GM19023 (cell line): Measurements from ENCODE around the gene CCNE1.

Experiments used
- ATAC-seq: cut with Tn5 transposase; IDR thresholded peaks from one replicate; pipeline ENCODE4 v1.9.1; 2021; ENCODE audit warnings: mild to moderate bottlenecking, moderate library complexity; ENCODE audit not compliant: unreplicated experiment

CCNE1 gene

GRCh38 chr19:29811125-29812079, at the start of gene CCNE1:
TSS of gene CCNE1 (plus strand) at chr19:29811991. CDS start at chr19:29812556, 565 bp downstream.
- ATAC-seq: peak; percentile 77

DNA sequence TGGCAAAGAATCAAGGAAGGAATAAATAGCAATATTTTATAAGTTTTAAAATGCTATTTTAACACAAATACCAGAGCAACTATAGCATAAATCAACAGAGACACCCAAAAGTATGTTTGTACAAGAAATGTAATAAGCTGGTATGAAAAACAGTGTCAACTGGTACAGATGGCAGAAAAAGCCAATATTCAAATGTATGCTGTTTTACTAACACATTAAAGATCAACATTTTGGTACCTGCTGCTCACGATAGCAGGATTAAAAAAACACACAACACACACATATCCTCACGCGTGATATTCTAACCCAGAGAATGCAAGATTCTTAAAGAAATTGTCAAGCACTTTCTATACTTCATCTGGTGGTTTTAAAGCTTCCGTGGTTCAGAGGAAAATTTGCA, 48.6 kb upstream of the CCNE1 start:
- no peak for ATAC-seq

GRCh38 chr19:29764361-29764760, 47.4 kb upstream of the CCNE1 start:
- ATAC-seq: no peak

- no peak for ATAC-seq
Measured at GRCh38 chr19:29766100-29766499, 45.7 kb upstream of the CCNE1 start.

GRCh38 chr19:29767039-29767735, 44.6 kb upstream of the CCNE1 start:
- ATAC-seq: no peak

- ATAC-seq: no peak
Measured at GRCh38 chr19:29768166-29768565, 43.6 kb upstream of the CCNE1 start.

GRCh38 chr19:29769997-29770396, 41.8 kb upstream of the CCNE1 start:
- ATAC-seq: no peak

- ATAC-seq: no peak
Measured at GRCh38 chr19:29770648-29771047, 41.1 kb upstream of the CCNE1 start.

DNA sequence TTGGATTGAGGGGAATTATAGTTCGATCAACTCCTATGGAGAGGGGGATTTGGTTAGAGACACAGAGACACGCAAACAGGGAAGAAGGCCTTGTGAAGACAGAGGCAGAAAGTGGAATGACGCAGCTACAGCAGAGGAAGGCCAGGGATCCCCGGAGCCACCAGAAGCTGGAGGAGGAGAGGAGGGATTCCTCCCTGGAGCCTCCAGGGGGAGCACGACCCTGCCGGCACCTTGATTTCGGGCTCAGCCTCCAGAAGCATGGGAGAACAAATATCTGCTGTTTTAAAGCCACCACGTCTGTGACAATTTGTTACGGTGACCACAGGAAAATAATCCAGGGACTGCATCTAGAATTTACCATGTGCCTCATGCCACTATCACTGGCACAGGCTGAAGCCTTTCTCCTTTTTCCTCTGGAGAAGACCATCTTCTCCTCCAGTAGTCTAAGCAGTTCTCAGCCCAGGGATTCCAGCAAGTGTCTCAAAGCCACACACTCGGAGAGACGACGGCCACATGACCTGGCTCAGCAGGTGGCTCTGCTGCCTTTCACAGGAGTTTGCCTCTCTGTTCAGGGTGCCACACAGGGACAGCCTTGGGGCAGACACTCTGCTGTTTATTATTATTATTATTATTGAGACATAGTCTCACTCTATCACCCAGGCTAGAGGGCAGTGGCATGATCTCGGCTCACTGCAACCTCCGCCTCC, 39.9 kb upstream of the CCNE1 start:
- no peak for ATAC-seq

- ATAC-seq: no peak
Measured at GRCh38 chr19:29772696-29773095, 39.1 kb upstream of the CCNE1 start.

DNA sequence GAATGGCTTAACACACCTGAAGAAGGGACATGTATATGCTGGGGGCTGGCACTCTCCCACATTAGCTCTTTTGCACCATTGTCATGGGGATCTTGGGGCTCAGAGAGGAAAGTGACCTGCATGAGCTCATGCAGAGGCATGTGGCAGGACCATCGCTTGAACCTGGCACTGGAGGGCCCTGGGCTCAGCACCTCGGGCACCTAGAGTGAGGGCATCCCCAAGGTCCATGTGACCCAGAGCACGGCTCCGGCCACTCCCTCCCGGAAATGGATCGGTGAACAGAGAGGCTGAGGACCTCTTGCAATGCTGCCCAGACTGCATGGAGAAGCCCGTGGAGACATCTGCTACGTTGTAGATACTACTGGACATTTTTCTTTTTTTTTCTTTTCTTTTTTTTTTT, 38.6 kb upstream of the CCNE1 start:
- no peak for ATAC-seq

DNA sequence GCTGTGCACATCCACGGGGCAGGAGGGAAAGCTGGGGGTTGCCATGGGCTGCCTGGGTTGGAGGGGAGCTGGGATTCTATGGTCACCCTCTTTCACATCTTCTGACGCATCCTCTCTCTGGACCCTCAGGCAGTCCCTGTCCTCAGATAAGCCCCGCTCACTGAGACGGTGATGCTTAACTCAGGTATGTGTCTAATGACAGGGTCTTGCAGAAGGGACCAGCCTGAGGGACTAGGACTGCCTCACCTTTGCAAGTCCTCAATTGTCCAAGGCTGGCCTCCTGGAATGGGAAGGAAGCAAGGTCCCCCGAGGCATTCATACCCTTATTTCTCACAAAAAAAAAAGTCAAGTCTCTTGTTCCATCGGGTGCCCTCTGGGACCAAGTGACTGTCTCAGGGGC, 37.7 kb upstream of the CCNE1 start:
- ATAC-seq: no peak

- ATAC-seq: no peak
Measured at GRCh38 chr19:29777781-29778309, 33.9 kb upstream of the CCNE1 start.

DNA sequence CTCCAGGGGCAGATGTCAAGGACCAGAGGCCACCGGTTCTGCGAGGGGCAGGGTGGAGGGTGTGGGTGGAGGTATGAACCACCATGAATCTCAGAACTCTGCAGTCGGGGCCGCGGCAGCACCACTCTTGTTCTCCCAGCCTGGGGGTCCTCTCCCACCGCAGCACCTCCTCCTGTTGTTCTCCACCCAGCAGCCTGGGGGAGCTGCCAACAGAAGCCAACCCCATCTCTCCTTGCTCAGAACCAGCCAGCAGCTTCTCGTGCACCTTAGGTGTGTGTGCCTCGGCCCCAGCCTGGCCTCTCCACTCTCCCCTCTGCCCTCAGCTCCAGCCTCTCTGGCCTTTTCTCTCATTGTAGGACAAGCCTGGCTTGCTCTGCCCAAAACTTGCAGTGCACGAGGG, 31.9 kb upstream of the CCNE1 start:
- no peak for ATAC-seq

DNA sequence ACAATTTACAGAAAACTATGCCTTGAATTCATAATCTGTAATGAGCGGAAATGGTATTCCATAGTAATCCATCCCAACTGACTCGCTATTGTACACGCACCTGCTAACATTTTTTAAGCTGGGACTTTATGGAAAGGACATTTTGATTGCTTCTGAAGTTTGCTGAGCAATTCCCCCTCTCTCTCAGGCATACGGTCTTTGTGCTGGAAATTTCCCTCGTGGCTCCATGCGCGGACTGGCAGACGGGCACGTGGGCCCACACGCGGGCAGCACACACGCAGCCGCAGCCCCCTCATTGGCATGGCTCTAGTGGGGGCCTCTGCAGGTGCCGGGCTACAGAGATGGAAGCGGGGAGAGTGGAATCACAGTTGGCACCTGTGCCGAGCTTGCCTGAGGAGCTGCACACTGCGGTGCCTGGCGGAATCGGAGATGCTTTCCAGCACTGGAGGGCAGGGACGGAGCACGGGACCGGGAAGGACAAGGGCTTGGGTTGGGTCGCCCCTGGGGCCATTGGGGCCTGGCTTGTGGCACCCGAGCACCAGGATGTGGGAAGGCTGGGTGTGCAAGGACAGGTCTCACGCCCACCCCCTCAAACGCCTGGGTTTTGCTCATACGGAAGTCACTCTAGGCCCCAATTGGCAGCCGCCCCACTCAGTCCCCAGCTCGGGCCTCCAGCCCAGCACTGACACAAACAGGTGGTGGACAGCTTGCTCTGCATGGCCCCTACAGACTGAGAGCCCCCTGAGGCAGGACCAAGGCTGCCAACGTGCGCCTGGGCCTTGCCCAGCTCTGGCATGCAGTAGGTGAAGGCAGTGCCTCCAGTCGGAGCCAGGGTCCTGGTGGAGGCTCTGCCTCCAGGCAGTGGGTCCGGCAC, 30.2 kb upstream of the CCNE1 start:
- ATAC-seq: no peak

DNA sequence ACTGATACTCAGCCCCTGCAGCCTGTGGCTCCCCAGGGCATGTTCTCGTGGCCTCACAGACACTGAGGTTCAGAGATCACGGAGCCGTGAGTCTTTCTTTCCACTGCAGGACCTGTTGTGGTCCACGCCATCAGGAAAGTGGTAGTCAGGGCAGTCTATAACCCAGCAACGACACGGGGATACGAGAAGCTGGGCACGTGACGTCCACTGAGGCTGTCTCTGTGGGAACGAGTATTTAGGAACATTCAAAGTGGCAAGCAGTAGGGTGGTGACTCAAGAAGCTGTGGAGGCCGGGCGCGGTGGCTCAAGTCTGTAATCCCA, 29.6 kb upstream of the CCNE1 start:
- ATAC-seq: no peak

DNA sequence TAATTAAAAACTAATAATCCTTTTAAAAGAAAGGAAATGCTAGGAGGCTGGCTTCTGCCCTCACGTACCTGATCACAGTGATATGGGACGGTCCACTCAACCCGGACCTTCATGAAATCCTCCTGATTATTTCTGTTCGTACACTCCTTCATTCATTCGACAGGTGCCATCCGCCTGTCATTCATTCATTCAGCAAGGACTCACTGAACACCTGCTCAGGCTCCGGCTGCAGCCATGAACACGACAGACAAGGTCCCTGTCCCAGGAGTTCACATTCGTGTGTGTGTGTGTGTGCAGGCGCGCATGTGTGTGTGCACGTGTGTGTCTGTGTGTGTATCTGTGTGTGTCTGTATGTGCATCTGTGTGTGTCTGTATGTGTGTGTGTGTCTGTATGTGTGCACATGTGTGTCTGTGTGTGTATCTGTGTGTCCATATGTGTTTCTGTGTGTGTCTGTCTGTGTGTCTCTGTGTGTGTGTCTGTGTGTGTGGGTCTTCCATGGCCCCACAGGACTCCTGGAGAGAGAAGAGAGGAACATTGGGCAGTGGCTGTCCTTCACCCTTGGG, 28.1 kb upstream of the CCNE1 start:
- no peak for ATAC-seq

GRCh38 chr19:29784598-29785223, 27.1 kb upstream of the CCNE1 start:
- no peak for ATAC-seq

DNA sequence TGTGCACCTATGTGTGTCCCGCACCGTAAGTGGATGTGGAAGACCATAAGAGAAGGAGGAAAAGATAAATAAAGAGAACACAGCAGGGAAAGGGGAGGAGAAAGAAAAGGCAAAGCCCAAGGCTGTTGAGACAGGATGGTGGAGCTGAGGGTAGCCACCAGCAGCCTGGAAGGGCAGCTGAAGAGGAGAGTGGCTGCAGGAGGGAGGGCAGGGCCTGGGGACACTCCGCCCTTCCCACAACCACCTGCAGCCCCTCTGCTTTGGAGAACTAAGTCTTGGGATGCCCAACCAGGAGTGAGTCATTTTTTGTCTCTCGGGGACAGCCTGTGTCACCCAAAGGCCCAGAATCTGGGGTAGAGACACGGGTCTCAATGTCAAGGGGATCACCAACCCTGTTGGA, 26.4 kb upstream of the CCNE1 start:
- ATAC-seq: no peak
